Colonic mucosa (tissue), 4 donors: ENCODE measurements around the gene OIP5. TPM values are rescaled to one million over a fixed set of nuclear protein-coding genes. Genes with fewer than 3 reads are reported as not detected.

Source experiments
- DNase-seq: peaks from one replicate; pipeline ENCODE4 v3.0.0-alpha.2; 2020
- H3K27ac ChIP-seq: fragments of 200-600 bp; one replicate; pipeline ENCODE4 v1.8.0; 2021
- H3K27me3 ChIP-seq: fragments of 200-600 bp; one replicate; pipeline ENCODE4 v1.8.0; 2021
- H3K36me3 ChIP-seq: fragments of 200-600 bp; one replicate; pipeline ENCODE4 v1.8.0; 2021
- H3K4me1 ChIP-seq: fragments of 200-600 bp; one replicate; pipeline ENCODE4 v1.8.0; 2021; ENCODE audit warnings: mild to moderate bottlenecking
- H3K4me3 ChIP-seq: fragments of 200-600 bp; one replicate; pipeline ENCODE4 v1.8.0; 2021
- H3K9ac ChIP-seq, 2 donors: one replicate each; pipeline ENCODE4 v1.7.0; 2013; ENCODE audit warnings: control low read depth in 2 of 2, low read depth in 2 of 2, low read length in 2 of 2
- H3K9me3 ChIP-seq: fragments of 200-600 bp; one replicate; pipeline ENCODE4 v1.8.0; 2021
- intact Hi-C: fragments of 100-400 bp; cut with DNase I; formaldehyde crosslinking; loops from one replicate; pipeline ENCODE4 v1.14.1; 2022
- total RNA-seq, 2 donors: library from RNA; stranded (reverse); fragmentation: NEBNext Ultra II Directional in 1 of 2; extraction: Animal tissue kit (Norgen Biotek cat#: 25700) in 1 of 2; gene quantifications; one replicate each; pipeline ENCODE4 v1.2.1, GENCODE V29; 2021
- TF ChIP-seq, protein P1 (sequence below): fragments of 200-600 bp; IDR thresholded peaks from one replicate; pipeline ENCODE4 v1.8.0; 2022; ENCODE audit warnings: antibody characterized with exemption, mild to moderate bottlenecking
- donor health status: healthy.
- donor health status: DM: no; HTN: no; CAD: no.
- donor health status: DM: no; HTN: no; CAD: no.

Gene OIP5
- total RNA-seq, 2 donors from 2014 or later = 5.7 to 23.0 TPM

- Histone ChIP-seq H3K9me3 (no peaks in the 10 kb centered on the region), H3K27ac (no peak overlapping the region), H3K36me3 (peaks cover under 1% of the 10 kb centered on the region), H3K4me1 (no peaks in the 10 kb centered on the region), H3K4me3 (no peak overlapping the region), H3K9ac (no peak overlapping the region), H3K27me3 (no peaks in the 10 kb centered on the region)
- TF ChIP-seq, protein P1, sequence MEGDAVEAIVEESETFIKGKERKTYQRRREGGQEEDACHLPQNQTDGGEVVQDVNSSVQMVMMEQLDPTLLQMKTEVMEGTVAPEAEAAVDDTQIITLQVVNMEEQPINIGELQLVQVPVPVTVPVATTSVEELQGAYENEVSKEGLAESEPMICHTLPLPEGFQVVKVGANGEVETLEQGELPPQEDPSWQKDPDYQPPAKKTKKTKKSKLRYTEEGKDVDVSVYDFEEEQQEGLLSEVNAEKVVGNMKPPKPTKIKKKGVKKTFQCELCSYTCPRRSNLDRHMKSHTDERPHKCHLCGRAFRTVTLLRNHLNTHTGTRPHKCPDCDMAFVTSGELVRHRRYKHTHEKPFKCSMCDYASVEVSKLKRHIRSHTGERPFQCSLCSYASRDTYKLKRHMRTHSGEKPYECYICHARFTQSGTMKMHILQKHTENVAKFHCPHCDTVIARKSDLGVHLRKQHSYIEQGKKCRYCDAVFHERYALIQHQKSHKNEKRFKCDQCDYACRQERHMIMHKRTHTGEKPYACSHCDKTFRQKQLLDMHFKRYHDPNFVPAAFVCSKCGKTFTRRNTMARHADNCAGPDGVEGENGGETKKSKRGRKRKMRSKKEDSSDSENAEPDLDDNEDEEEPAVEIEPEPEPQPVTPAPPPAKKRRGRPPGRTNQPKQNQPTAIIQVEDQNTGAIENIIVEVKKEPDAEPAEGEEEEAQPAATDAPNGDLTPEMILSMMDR = no peak
- intact Hi-C loops = loop anchor here (10.0 kb wide), 1 partner anchor 45 kb away; no protein-coding TSS in a partner anchor
- DNase-seq = no peak
These were observed 52.7 kb downstream of the OIP5 start for GRCh38 chr15:41279535-41280283.

DNA sequence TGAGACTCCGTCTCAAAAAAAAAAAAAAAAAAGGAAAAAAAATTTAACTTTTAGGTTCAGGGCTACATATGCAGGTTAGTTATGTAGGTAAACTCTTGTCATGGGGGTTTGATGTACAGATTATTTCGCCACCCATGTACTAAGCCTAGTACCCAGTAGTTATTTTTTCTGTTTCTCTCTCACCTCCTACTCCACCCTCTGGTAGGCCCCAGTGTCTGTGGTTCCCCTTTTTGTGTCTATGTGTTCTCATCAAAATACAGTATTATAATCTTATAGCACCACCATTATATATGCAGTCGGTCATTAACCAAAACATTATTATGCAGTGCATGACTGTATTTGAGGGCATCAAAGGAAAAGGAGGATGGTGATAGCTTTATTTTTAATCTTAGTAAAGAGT, 54.1 kb downstream of the OIP5 start:
- intact Hi-C loops = loop anchor here (10.0 kb wide), 1 partner anchor 46 kb away; no protein-coding TSS in a partner anchor
- Histone ChIP-seq H3K9me3 (no peaks in the 10 kb centered on the region), H3K4me3 (no peak overlapping the region), H3K27me3 (no peaks in the 10 kb centered on the region), H3K9ac (no peak overlapping the region), H3K4me1 (no peaks in the 10 kb centered on the region), H3K27ac (no peak overlapping the region), H3K36me3 (peaks cover 9% of the 10 kb centered on the region)
- no peak for DNase-seq
- TF ChIP-seq, protein P1 = no peak

- H3K9ac ChIP-seq = no peak overlapping the region
- no peaks in the 10 kb centered on the region for H3K27me3 ChIP-seq
- intact Hi-C loops = loop anchor here (10.0 kb wide), 1 partner anchor 48 kb away; no protein-coding TSS in a partner anchor
- H3K27ac ChIP-seq = no peak overlapping the region
- no peaks in the 10 kb centered on the region for H3K4me1 ChIP-seq
- H3K9me3 ChIP-seq = no peaks in the 10 kb centered on the region
- H3K4me3 ChIP-seq = no peak overlapping the region
- TF ChIP-seq, protein P1 = no peak
- DNase-seq = no peak
- peaks cover 9% of the 10 kb centered on the region for H3K36me3 ChIP-seq
These were observed 55.6 kb downstream of the OIP5 start for GRCh38 chr15:41276831-41277230.

- Histone ChIP-seq H3K36me3 (peaks cover 18% of the 10 kb centered on the region), H3K4me3 (no peak overlapping the region), H3K27ac (no peak overlapping the region), H3K9ac (no peak overlapping the region), H3K27me3 (no peaks in the 10 kb centered on the region), H3K4me1 (no peaks in the 10 kb centered on the region), H3K9me3 (no peaks in the 10 kb centered on the region)
- intact Hi-C loops = loop anchor here (10.0 kb wide), 1 partner anchor 55 kb away; no protein-coding TSS in a partner anchor
- no peak for DNase-seq
- TF ChIP-seq, protein P1 = no peak
These were observed 62.5 kb downstream of the OIP5 start for GRCh38 chr15:41269887-41270286.

GRCh38 chr15:41263891-41264351, 68.5 kb downstream of the OIP5 start:
- no peak overlapping the region for H3K27ac ChIP-seq
- no peaks in the 10 kb centered on the region for H3K27me3 ChIP-seq
- H3K4me3 ChIP-seq = no peak overlapping the region
- no peak overlapping the region for H3K9ac ChIP-seq
- no peak for DNase-seq
- H3K36me3 ChIP-seq = peaks cover 10% of the 10 kb centered on the region
- intact Hi-C loops = no loop called here
- H3K9me3 ChIP-seq = no peaks in the 10 kb centered on the region
- TF ChIP-seq, protein P1 = no peak
- H3K4me1 ChIP-seq = peaks cover 10% of the 10 kb centered on the region
